SK-N-SH (cell line): ENCODE measurements around the gene PDCD1. TPM values are rescaled to one million over a fixed set of nuclear protein-coding genes. Genes with fewer than 3 reads are reported as not detected.

Experiments
- CTCF ChIA-PET: fragments of 300-600, 350-600 bp; formaldehyde crosslinking; extraction: SDS; loops from one replicate; lab custom pipeline; 2021; lab: Yijun Ruan, JAX
- POLR2A ChIA-PET: fragments of 350-600 bp; sonication (Branson Sonifier 250); formaldehyde crosslinking; extraction: SDS; loops from one replicate; lab custom pipeline; 2020; ENCODE audit warnings: antibody characterized with exemption, inconsistent platforms; lab: Yijun Ruan, JAX
- DNase-seq: peaks from one replicate; pipeline ENCODE4 v3.0.0; 2012
- H2AFZ ChIP-seq: fragments of 200-600 bp; sonication (generic); 2 replicates; pipeline ENCODE4 v1.8.1; 2016; ENCODE audit warnings: antibody characterized with exemption, mild to moderate bottlenecking, low read depth
- H3F3A ChIP-seq: fragments of 200-600 bp; sonication (generic); replicated peaks from 2 replicates; pipeline ENCODE3; 2016; ENCODE audit warnings: antibody characterized with exemption, mild to moderate bottlenecking; ENCODE audit not compliant: insufficient read depth
- H3K27ac ChIP-seq, 2 experiments: fragments of 200-500 bp in 1 of 2; fragments of 200-600 bp in 1 of 2; sonication (Bioruptor generic) in 1 of 2; sonication (generic), shearing (Covaris generic) in 1 of 2; 2 replicates each; pipeline versions ENCODE4 v1.5.1 to v1.6.1; 2014 to 2016; ENCODE audit warnings: low read depth in 2 of 2, inconsistent platforms in 1 of 2, low read length in 1 of 2, mild to moderate bottlenecking in 1 of 2, mixed read lengths in 1 of 2
- H3K27me3 ChIP-seq: fragments of 200-600 bp; sonication (generic), shearing (Covaris generic); 2 replicates; pipeline ENCODE4 v1.6.1; 2016; ENCODE audit warnings: mixed run types; ENCODE audit not compliant: insufficient read depth
- H3K36me3 ChIP-seq, 2 experiments: fragments of 200-500 bp in 1 of 2; fragments of 200-600 bp in 1 of 2; sonication (Bioruptor generic) in 1 of 2; sonication (generic) in 1 of 2; replicated peaks in 1 of 2; 2 replicates each; pipeline versions ENCODE3 to v1.5.1; 2014 to 2016; ENCODE audit warnings: low read length in 1 of 2, mild to moderate bottlenecking in 1 of 2; ENCODE audit not compliant: insufficient read depth in 2 of 2, control insufficient read depth in 1 of 2
- H3K4me1 ChIP-seq, 2 experiments: fragments of 200-500 bp in 1 of 2; fragments of 200-600 bp in 1 of 2; sonication (Bioruptor generic) in 1 of 2; sonication (generic), shearing (Covaris generic) in 1 of 2; 2 replicates each; pipeline versions ENCODE4 v1.5.1 to v1.6.1; 2014 to 2016; ENCODE audit warnings: low read depth in 1 of 2, low read length in 1 of 2, mixed run types in 1 of 2; ENCODE audit not compliant: insufficient read depth in 2 of 2, control insufficient read depth in 1 of 2
- H3K4me2 ChIP-seq: fragments of 200-600 bp; sonication (generic), shearing (Covaris generic); 2 replicates; pipeline ENCODE4 v1.6.1; 2017; ENCODE audit warnings: mixed run types
- H3K4me3 ChIP-seq, 2 experiments: fragments of 200-500 bp in 1 of 2; fragments of 200-600 bp in 1 of 2; sonication (Bioruptor generic) in 1 of 2; sonication (generic), shearing (Covaris generic) in 1 of 2; 2 replicates each; pipeline versions ENCODE4 v1.5.1 to v1.8.1; 2014 to 2016; ENCODE audit warnings: low read depth in 2 of 2, inconsistent platforms in 1 of 2, low read length in 1 of 2, mild to moderate bottlenecking in 1 of 2, mixed read lengths in 1 of 2, moderate library complexity in 1 of 2
- H3K79me2 ChIP-seq: fragments of 200-600 bp; sonication (generic); 2 replicates; pipeline ENCODE4 v1.8.1; 2017; ENCODE audit warnings: mild to moderate bottlenecking; ENCODE audit not compliant: insufficient read depth
- H3K9ac ChIP-seq: fragments of 200-600 bp; sonication (generic); 2 replicates; pipeline ENCODE4 v1.6.1; 2017; ENCODE audit warnings: mixed run types
- H3K9me2 ChIP-seq: fragments of 200-600 bp; sonication (generic); 2 replicates; pipeline ENCODE4 v1.6.1; 2017; ENCODE audit warnings: mixed run types
- H3K9me3 ChIP-seq: fragments of 200-600 bp; sonication (generic); 2 replicates; pipeline ENCODE4 v1.6.1; 2017; ENCODE audit warnings: mixed run types, mild to moderate bottlenecking, moderate library complexity
- H4K20me1 ChIP-seq: fragments of 200-600 bp; sonication (generic); 2 replicates; pipeline ENCODE4 v1.6.1; 2017; ENCODE audit warnings: mild to moderate bottlenecking, mixed run types; ENCODE audit not compliant: insufficient read depth
- EP300 ChIP-seq, 2 experiments: IDR thresholded peaks; 2 replicates each; pipeline versions ENCODE4 v1.4.0 to v1.6.1; 2012; ENCODE audit warnings: borderline replicate concordance in 1 of 2, low read depth in 1 of 2, low read length in 1 of 2
- FOSL2 ChIP-seq: IDR thresholded peaks from 2 replicates; pipeline ENCODE4 v1.4.0; 2012; ENCODE audit warnings: low read depth, mild to moderate bottlenecking, moderate library complexity, borderline replicate concordance
- JUND ChIP-seq: IDR thresholded peaks from 2 replicates; pipeline ENCODE4 v1.4.0; 2012
- MEF2A ChIP-seq: IDR thresholded peaks from 2 replicates; pipeline ENCODE4 v1.4.0; 2012; ENCODE audit warnings: low read depth, borderline replicate concordance
- POLR2AphosphoS5 ChIP-seq: IDR thresholded peaks from 2 replicates; pipeline ENCODE4 v1.6.1; 2012; ENCODE audit warnings: low read depth, low read length
- REST ChIP-seq: IDR thresholded peaks from 2 replicates; pipeline ENCODE4 v1.6.1; 2012; ENCODE audit warnings: mild to moderate bottlenecking, low read depth, low read length, moderate library complexity
- RFX5 ChIP-seq: IDR thresholded peaks from 2 replicates; pipeline ENCODE4 v1.6.1; 2012; ENCODE audit warnings: mild to moderate bottlenecking, improper control_type of control experiment, low read length
- TCF12 ChIP-seq: IDR thresholded peaks from 2 replicates; pipeline ENCODE4 v1.4.0; 2012
- YY1 ChIP-seq: IDR thresholded peaks from 2 replicates; pipeline ENCODE4 v1.4.0; 2012; ENCODE audit warnings: low read depth, mild to moderate bottlenecking
- WGBS: methylation state at CpG from one replicate; pipeline ENCODE4 v1.1.6; 2017; ENCODE audit warnings: low lambda C conversion rate; 5-methylcytosine and 5-hydroxymethylcytosine counted together
- polyA plus RNA-seq, 3 experiments: library from polyadenylated mRNA; depleted of rRNA; stranded (reverse); fragments of >200 nt; gene quantifications; 2 replicates each; pipeline ENCODE4 v1.2.3, GENCODE V29; 2012
- TF ChIP-seq, protein P1 (sequence below): fragments of 150-350 bp; IDR thresholded peaks from 2 replicates; pipeline ENCODE4 v1.6.1; 2017; ENCODE audit warnings: antibody characterized with exemption, low read length, low read depth, borderline replicate concordance

PDCD1 gene
- polyA plus RNA-seq, 1 of the 3 experiments (the other 2 are of a cell fraction), result not detected

DNA sequence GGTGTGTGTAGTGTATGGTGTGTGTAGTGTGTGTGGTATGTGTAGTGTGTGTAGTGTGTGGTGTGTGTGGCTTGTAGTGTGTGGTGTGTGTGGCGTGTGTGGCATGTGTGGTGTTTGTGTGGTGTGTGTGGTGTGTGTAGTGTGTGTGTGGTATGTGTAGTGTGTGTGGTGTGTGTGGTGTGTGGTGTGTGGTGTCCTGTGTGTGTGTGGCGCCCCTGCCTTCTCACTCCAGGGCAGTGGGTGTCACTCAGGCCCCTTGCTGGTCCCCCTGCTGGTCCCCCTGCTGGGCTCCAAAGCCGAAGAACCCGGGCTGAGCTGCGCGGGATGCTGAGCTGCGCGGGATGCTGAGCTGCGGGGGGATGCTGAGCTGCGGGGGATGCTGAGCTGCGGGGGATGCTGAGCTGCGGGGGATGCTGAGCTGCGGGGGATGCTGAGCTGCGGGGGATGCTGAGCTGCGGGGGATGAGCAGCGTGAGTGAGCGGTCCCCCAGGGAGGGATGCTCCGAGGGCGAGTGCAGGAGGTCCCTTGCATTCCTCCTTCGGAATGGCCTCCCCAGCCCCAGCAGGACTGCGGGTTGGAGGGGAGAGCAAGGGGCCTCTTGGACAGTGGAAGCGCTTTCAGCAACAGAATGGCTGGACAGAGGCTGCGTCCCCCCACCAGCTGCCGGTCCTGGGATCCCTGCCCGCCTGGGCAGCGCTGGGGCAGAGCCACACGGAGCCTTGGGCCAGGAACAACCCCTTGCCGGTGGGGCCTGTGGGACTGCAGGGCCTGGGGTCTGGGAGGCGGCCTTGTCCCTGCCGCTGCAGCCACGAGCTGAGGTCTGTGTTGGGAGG, 7.5 kb upstream of the PDCD1 start:
- no peak overlapping the region for H3K4me3 ChIP-seq
- H2AFZ ChIP-seq, result no peak overlapping the region
- no peaks in the 10 kb centered on the region for H3K9me3 ChIP-seq
- no peaks in the 10 kb centered on the region for H3K36me3 ChIP-seq
- H3F3A ChIP-seq, result peaks cover 4% of the 10 kb centered on the region
- no peaks in the 10 kb centered on the region for H3K79me2 ChIP-seq
- CTCF ChIA-PET, result interaction anchor here (0.9 to 3.3 kb wide), 2 partner anchors 12 to 16 kb away, joined by 3 to 20 read pairs; no protein-coding TSS in a partner anchor
- no peaks in the 10 kb centered on the region for H4K20me1 ChIP-seq
- DNase-seq, result peak; percentile 82
- H3K4me1 ChIP-seq, result peaks cover 0 to 4% of the 10 kb centered on the region in 2 experiments; a peak in 1 of 4 replicates
- H3K27me3 ChIP-seq, result no peaks in the 10 kb centered on the region
- H3K27ac ChIP-seq, result no peak overlapping the region
- 51% methylated on average over 18 of the region's 31 CpGs for WGBS
- no peaks in the 10 kb centered on the region for H3K9me2 ChIP-seq
- no peak overlapping the region for H3K4me2 ChIP-seq
- POLR2A ChIA-PET, result interaction anchor here (0.6 kb wide), 1 partner anchor 350 kb away, joined by 3 read pairs; no protein-coding TSS in a partner anchor
- TF ChIP-seq REST, result peak; percentile 76
- TF ChIP-seq EP300 (IDR thresholded peaks at IDR 0.05; ENCODE audit: borderline replicate concordance in 1 of 2, low read depth in 1 of 2, low read length in 1 of 2), result no peak
- TF ChIP-seq FOSL2, result no peak
- TF ChIP-seq MEF2A, result no peak
- TF ChIP-seq, protein P1, sequence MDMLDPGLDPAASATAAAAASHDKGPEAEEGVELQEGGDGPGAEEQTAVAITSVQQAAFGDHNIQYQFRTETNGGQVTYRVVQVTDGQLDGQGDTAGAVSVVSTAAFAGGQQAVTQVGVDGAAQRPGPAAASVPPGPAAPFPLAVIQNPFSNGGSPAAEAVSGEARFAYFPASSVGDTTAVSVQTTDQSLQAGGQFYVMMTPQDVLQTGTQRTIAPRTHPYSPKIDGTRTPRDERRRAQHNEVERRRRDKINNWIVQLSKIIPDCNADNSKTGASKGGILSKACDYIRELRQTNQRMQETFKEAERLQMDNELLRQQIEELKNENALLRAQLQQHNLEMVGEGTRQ, result no peak
- TF ChIP-seq JUND, result no peak
- TF ChIP-seq YY1, result no peak
- H3K9ac ChIP-seq, result no peak overlapping the region

DNA sequence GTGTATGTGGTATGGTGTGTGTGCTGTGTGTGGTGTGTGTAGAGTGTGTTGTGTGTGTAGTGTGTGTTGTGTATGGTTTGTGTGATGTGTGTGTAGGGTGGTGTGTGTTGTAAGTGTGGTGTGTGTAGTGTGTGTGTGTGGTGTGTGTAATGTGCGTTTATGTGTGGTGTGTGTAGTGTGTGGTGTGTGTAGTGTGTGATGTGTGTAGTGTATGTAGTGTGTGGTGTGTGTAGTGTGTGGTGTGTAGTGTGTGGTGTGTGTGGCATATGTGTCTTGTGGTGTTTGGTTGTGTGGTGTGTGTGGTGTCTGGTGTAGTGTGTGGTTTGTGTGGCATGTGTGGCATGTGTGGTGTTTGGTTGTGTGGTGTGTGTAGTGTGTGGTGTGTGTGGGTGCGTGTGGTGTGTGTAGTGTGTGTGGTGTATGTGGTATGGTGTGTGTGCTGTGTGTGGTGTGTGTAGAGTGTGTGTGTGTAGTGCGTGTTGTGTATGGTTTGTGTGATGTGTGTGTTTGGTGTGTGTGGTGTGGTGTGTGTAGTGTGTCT, 6.8 kb upstream of the PDCD1 start:
- ChIA-PET CTCF (no interaction called here), POLR2A (no interaction called here)
- Histone ChIP-seq H3K36me3 (no peaks in the 10 kb centered on the region), H3K9me3 (no peaks in the 10 kb centered on the region), H3K9ac (no peak overlapping the region), H3K4me2 (no peak overlapping the region), H4K20me1 (no peaks in the 10 kb centered on the region)
- no peak for DNase-seq
- no peak for TF ChIP-seq TCF12
- TF ChIP-seq RFX5, result no peak
- TF ChIP-seq POLR2AphosphoS5, result no peak
- TF ChIP-seq, all 33 proteins: peak for 0
- Histone ChIP-seq H3K27me3 (no peaks in the 10 kb centered on the region), H2AFZ (no peak overlapping the region), H3K4me1 (peaks cover 0 to 4% of the 10 kb centered on the region in 2 experiments; a peak in 1 of 4 replicates), H3K9me2 (no peaks in the 10 kb centered on the region), H3F3A (peaks cover 4% of the 10 kb centered on the region), H3K79me2 (no peaks in the 10 kb centered on the region), H3K4me3 (no peak overlapping the region), H3K27ac (no peak overlapping the region)
- 69% methylated on average over 3 of the region's 3 CpGs for WGBS
